ENCODE data around the gene ATG16L1. TPM values are rescaled to one million over a fixed set of nuclear protein-coding genes. Genes with fewer than 3 reads are reported as not detected.

Gene ATG16L1
- polyA plus RNA-seq, 1 donor (not counting 4 experiments of a cell fraction or from before 2014, with no cell fraction given), result 38.5 TPM

DNA sequence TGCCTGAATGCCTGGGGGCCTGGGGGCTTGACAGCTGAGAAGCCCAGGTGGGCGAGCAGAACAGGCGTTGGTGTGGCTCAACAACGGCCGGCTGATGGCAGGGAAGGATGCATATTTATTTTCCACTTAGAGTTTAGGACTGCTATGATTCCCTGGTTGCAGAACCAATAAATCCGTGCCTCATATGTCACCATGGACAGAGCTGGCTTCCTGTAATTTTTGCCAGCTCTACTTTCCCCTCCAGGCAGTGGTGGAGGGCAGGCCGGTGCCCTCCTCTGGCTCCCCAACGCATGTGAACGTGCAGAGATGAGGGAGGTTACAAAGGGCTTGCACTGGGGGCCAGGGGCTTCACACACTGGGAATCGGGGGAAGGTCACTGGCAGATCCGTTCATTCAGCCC is 74.3 kb downstream of the ATG16L1 start:
- FAIRE-seq, result no peak
- dilution Hi-C loops (cut with MboI; ENCODE audit: extremely low pct_ligation_motif_present, low sequenced_read_pairs), result no loop called here

DNA sequence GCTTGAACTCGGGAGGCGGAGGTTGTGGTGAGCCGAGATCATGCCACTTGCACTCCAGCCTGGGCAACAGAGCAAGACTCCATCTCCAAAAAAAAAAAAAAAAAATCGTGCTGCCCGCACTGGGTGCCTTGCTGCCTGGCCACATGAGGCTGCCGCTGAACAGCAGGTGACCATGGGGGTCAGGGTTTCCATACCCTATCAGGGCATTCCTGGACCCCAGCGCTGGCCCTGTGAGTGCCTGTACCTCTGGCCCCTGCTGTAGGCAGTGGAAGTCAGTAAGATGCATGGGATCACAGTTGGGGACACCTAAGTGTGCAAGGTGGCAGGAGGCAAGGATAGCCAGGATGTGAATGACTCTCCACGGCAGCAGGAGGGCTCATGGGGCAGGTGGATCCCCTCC is 75.0 kb downstream of the ATG16L1 start:
- H3K79me2 ChIP-seq (ENCODE audit: control insufficient read depth, insufficient read depth, low read length), result no peaks in the 10 kb centered on the region
- H2AFZ ChIP-seq (ENCODE audit: control insufficient read depth, low read length), result no peak overlapping the region
- H3K9me3 ChIP-seq (ENCODE audit: control insufficient read depth, low read depth, low read length), result no peaks in the 10 kb centered on the region
- no peak for DNase-seq (ENCODE audit: low read depth, low spot score)
- no peak overlapping the region for H3K4me3 ChIP-seq (ENCODE audit: control insufficient read depth in 2 of 3, extremely low read depth in 1 of 3, insufficient read depth in 2 of 3, low read depth in 1 of 3, low read length in 3 of 3)
- TF ChIP-seq, protein P1, sequence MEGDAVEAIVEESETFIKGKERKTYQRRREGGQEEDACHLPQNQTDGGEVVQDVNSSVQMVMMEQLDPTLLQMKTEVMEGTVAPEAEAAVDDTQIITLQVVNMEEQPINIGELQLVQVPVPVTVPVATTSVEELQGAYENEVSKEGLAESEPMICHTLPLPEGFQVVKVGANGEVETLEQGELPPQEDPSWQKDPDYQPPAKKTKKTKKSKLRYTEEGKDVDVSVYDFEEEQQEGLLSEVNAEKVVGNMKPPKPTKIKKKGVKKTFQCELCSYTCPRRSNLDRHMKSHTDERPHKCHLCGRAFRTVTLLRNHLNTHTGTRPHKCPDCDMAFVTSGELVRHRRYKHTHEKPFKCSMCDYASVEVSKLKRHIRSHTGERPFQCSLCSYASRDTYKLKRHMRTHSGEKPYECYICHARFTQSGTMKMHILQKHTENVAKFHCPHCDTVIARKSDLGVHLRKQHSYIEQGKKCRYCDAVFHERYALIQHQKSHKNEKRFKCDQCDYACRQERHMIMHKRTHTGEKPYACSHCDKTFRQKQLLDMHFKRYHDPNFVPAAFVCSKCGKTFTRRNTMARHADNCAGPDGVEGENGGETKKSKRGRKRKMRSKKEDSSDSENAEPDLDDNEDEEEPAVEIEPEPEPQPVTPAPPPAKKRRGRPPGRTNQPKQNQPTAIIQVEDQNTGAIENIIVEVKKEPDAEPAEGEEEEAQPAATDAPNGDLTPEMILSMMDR (optimal IDR thresholded peaks at IDR 0.05 in 1 of 3, IDR thresholded peaks at IDR 0.05 in 1 of 3, conservative IDR thresholded peaks at IDR 0.05 in 1 of 3; ENCODE audit: extremely low read depth in 1 of 3, insufficient read depth in 2 of 3, low read length in 3 of 3), result no peak
- TF ChIP-seq EZH2 (IDR thresholded peaks at IDR 0.05; ENCODE audit: low read length), result no peak
- H3K4me2 ChIP-seq (ENCODE audit: control insufficient read depth, extremely low read depth, insufficient read depth, low read depth, low read length), result no peak overlapping the region
- no peaks in the 10 kb centered on the region for H4K20me1 ChIP-seq (ENCODE audit: control insufficient read depth, extremely low read depth, insufficient read depth, low read length)
- peaks cover 8% of the 10 kb centered on the region for H3K27me3 ChIP-seq (ENCODE audit: control insufficient read depth, extremely low read depth, insufficient read depth, low read length)
- no peaks in the 10 kb centered on the region for H3K4me1 ChIP-seq (ENCODE audit: control insufficient read depth, extremely low read depth, insufficient read depth, low read length)
- H3K36me3 ChIP-seq (ENCODE audit: control insufficient read depth in 2 of 2, extremely low read depth in 1 of 2, insufficient read depth in 2 of 2, low read length in 2 of 2), result no peaks in the 10 kb centered on the region
- no peak overlapping the region for H3K27ac ChIP-seq (ENCODE audit: control insufficient read depth, insufficient read depth, low read length)
- no peak for FAIRE-seq
- no peaks in the 10 kb centered on the region for H3K9me1 ChIP-seq (ENCODE audit: control insufficient read depth, extremely low read depth, insufficient read depth, low read length)
- no peak overlapping the region for H3K9ac ChIP-seq (ENCODE audit: control insufficient read depth, extremely low read depth, insufficient read depth, low read length)
- dilution Hi-C loops (cut with MboI; ENCODE audit: extremely low pct_ligation_motif_present, low sequenced_read_pairs), result no loop called here

More for the DNA sequence above, 74.3 kb downstream of the ATG16L1 start:
- no peaks in the 10 kb centered on the region for H3K9me1 ChIP-seq (ENCODE audit: control insufficient read depth, extremely low read depth, insufficient read depth, low read length)
- H3K36me3 ChIP-seq (ENCODE audit: control insufficient read depth in 2 of 2, extremely low read depth in 1 of 2, insufficient read depth in 2 of 2, low read length in 2 of 2), result no peaks in the 10 kb centered on the region
- no peak overlapping the region for H3K27ac ChIP-seq (ENCODE audit: control insufficient read depth, insufficient read depth, low read length)
- no peak overlapping the region for H3K4me2 ChIP-seq (ENCODE audit: control insufficient read depth, extremely low read depth, insufficient read depth, low read depth, low read length)
- H3K27me3 ChIP-seq (ENCODE audit: control insufficient read depth, extremely low read depth, insufficient read depth, low read length), result peaks cover 4% of the 10 kb centered on the region
- DNase-seq (ENCODE audit: low read depth, low spot score), result no peak
- H3K79me2 ChIP-seq (ENCODE audit: control insufficient read depth, insufficient read depth, low read length), result no peaks in the 10 kb centered on the region
- H4K20me1 ChIP-seq (ENCODE audit: control insufficient read depth, extremely low read depth, insufficient read depth, low read length), result no peaks in the 10 kb centered on the region
- TF ChIP-seq, protein P1 (optimal IDR thresholded peaks at IDR 0.05 in 1 of 3, IDR thresholded peaks at IDR 0.05 in 1 of 3, conservative IDR thresholded peaks at IDR 0.05 in 1 of 3; ENCODE audit: extremely low read depth in 1 of 3, insufficient read depth in 2 of 3, low read length in 3 of 3), result no peak
- no peak for TF ChIP-seq EZH2 (IDR thresholded peaks at IDR 0.05; ENCODE audit: low read length)
- H3K4me3 ChIP-seq (ENCODE audit: control insufficient read depth in 2 of 3, extremely low read depth in 1 of 3, insufficient read depth in 2 of 3, low read depth in 1 of 3, low read length in 3 of 3), result no peak overlapping the region
- no peaks in the 10 kb centered on the region for H3K4me1 ChIP-seq (ENCODE audit: control insufficient read depth, extremely low read depth, insufficient read depth, low read length)
- H3K9ac ChIP-seq (ENCODE audit: control insufficient read depth, extremely low read depth, insufficient read depth, low read length), result no peak overlapping the region
- H2AFZ ChIP-seq (ENCODE audit: control insufficient read depth, low read length), result no peak overlapping the region
- no peaks in the 10 kb centered on the region for H3K9me3 ChIP-seq (ENCODE audit: control insufficient read depth, low read depth, low read length)

Data from keratinocyte (primary cell).